Stimulated activated memory B cell treated with anti-CD40 and anti-IgM and Interleukin-4, amounts not matched to agents 10 μg/mL and 1 μg/mL and 100 μg/mL, for 72 hours (primary cell): ENCODE results near the gene CCDC88B.

Experiments used
- ATAC-seq: fragments of 150-1000 bp; cut with Tn5 transposase; 2 replicates; pipeline ENCODE4 v1.10.0; 2021
- H3K27ac Mint-ChIP-seq: one replicate; pipeline ENCODE4 v1.8.0; 2022; ENCODE audit warnings: mild to moderate bottlenecking, mixed read lengths
- H3K27me3 Mint-ChIP-seq: one replicate; pipeline ENCODE4 v1.8.0; 2022; ENCODE audit warnings: mixed read lengths
- H3K36me3 Mint-ChIP-seq: one replicate; pipeline ENCODE4 v1.8.0; 2022; ENCODE audit warnings: mixed read lengths
- H3K4me1 Mint-ChIP-seq: one replicate; pipeline ENCODE4 v1.8.0; 2022; ENCODE audit warnings: mixed read lengths
- H3K4me3 Mint-ChIP-seq: one replicate; pipeline ENCODE4 v1.8.0; 2022; ENCODE audit warnings: mild to moderate bottlenecking, moderate library complexity, mixed read lengths
- H3K9me3 Mint-ChIP-seq: one replicate; pipeline ENCODE4 v1.8.0; 2022; ENCODE audit warnings: mixed read lengths

CCDC88B gene, protein sequence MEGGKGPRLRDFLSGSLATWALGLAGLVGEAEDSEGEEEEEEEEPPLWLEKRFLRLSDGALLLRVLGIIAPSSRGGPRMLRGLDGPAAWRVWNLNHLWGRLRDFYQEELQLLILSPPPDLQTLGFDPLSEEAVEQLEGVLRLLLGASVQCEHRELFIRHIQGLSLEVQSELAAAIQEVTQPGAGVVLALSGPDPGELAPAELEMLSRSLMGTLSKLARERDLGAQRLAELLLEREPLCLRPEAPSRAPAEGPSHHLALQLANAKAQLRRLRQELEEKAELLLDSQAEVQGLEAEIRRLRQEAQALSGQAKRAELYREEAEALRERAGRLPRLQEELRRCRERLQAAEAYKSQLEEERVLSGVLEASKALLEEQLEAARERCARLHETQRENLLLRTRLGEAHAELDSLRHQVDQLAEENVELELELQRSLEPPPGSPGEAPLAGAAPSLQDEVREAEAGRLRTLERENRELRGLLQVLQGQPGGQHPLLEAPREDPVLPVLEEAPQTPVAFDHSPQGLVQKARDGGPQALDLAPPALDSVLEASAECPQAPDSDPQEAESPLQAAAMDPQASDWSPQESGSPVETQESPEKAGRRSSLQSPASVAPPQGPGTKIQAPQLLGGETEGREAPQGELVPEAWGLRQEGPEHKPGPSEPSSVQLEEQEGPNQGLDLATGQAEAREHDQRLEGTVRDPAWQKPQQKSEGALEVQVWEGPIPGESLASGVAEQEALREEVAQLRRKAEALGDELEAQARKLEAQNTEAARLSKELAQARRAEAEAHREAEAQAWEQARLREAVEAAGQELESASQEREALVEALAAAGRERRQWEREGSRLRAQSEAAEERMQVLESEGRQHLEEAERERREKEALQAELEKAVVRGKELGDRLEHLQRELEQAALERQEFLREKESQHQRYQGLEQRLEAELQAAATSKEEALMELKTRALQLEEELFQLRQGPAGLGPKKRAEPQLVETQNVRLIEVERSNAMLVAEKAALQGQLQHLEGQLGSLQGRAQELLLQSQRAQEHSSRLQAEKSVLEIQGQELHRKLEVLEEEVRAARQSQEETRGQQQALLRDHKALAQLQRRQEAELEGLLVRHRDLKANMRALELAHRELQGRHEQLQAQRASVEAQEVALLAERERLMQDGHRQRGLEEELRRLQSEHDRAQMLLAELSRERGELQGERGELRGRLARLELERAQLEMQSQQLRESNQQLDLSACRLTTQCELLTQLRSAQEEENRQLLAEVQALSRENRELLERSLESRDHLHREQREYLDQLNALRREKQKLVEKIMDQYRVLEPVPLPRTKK (N-terminal part only)

DNA sequence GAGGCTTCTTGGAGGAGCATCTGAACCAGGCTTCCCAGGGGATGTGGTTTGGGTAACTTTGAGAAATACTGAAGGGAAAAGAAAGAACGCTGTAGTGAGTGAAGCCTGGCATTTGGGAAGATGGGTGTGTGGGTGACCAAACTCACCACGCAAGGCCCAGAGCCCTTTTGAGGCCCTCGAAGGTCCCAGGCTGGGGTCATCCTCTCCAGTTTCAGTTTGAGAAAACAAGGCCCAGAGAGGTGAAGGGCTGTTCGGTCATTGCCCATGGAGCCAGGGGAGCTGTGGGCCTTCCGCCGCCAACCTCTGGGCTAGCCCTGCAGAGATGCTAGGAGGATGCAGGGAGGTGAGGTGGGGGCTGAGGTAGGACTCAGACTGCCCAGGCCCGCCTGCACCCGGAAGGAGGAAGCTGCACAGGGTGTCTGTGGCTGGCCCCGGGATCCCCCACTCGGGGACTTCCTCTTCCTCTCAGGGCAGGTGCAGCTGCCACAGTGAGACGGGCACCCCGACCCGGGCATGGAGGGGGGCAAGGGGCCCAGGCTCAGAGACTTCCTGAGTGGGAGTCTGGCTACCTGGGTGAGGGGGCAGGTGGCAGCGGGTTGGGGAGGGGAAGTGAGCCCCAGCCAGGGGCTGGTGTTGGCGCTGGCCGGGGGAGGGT lies at the start of gene CCDC88B:
Gene CCDC88B, plus strand, starts transcription at position 451 of the 655 bp plus-strand sequence. Its CDS starts 63 bp downstream, at position 514.
- Mint-ChIP-seq H3K36me3 (peaks cover 30% of the 10 kb centered on the region), H3K4me3 (peak within 1 kb of the TSS; percentile 91)
- peak; percentile 92 for ATAC-seq

DNA sequence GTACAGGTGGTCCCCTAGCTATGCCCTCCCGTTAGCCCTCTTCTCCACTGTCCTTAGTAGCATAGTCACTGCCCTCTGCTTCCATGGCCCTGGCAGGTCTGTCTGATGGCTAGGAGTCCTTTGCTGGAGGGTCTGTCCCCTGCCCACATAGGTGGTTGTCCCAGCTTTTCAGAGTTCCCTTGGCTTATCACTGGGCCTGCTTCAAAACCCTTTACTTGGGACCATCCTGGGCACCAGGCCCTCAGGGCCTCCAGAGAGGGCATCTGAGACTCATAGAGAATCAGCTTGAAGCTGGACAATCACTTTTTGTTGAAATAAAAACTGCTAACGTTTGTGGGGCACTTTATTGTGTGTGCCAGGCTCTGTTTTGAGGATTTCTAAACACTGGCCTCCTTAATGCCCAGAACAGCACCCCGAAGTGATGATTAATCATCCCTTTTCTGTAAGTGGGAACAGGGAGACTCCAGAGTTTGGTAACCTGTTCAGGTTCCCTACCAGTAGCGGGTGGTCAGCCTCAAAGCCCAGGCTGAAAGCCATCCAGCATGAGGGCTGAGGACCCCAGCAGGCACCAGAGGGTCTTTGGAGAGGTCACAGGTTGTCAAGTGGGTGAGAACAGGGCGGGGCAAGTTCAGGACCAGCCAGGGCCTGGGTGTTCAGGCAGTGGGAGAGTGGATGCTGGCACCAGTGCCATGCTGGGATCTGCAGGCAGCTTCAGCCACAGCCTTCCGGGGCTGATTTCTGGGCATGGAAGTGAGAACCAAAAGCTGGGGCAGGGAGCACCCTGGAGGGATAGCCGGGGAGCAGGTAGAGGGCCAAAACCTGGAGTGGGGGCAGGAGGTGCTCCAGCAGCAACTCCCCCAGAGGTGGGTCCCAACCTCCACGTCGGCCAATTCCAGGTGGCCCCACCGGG lies 49.4 kb upstream of the CCDC88B start:
- Mint-ChIP-seq H3K27me3 (peaks cover 48% of the 10 kb centered on the region), H3K9me3 (no peaks in the 10 kb centered on the region), H3K36me3 (peaks cover 17% of the 10 kb centered on the region), H3K4me1 (peaks cover 25% of the 10 kb centered on the region), H3K4me3 (peak overlapping the region; percentile 71), H3K27ac (peak overlapping the region; percentile 49)
- ATAC-seq, result no peak

More for the DNA sequence above, at the start of gene CCDC88B:
- H3K27ac Mint-ChIP-seq, result peak within 1 kb of the TSS; percentile 91
- H3K27me3 Mint-ChIP-seq, result no peaks in the 10 kb centered on the region
- H3K9me3 Mint-ChIP-seq, result no peaks in the 10 kb centered on the region
- peaks cover 59% of the 10 kb centered on the region for H3K4me1 Mint-ChIP-seq

DNA sequence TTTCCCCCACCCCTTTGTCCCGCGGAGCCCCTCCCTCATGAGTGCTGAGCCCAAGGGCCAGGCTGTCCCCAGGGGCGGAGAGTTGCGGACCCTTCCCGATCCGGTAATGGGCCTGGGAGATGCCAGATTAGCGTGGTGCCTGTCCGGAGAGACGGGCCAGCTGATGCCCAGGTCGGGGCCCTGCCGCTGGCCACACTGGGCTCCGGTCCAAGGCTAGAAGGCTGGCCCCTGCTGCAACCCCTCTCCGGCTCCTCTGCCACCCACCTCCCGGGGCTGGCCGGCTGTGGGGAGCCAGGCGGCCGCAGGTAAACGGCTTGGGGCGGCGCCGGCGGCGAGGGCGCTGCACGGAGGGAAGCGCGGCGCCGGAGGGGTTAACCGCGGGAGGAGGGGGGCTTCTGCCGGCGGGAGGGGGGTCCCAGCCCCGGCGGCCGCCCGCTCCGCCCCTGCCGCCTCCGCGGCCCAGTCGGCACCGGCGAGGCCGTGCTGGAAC lies 48.7 kb upstream of the CCDC88B start, which contains the start of gene KCNK4:
Gene KCNK4, plus strand, starts transcription at position 41 of the 490 bp plus-strand sequence. CDS start 1,717 bp downstream, outside the sequence.
- H3K9me3 Mint-ChIP-seq, result no peaks in the 10 kb centered on the region
- peak within 1 kb of the TSS; percentile 49 for H3K27ac Mint-ChIP-seq
- H3K4me1 Mint-ChIP-seq, result peaks cover 22% of the 10 kb centered on the region
- peaks cover 17% of the 10 kb centered on the region for H3K36me3 Mint-ChIP-seq
- H3K4me3 Mint-ChIP-seq, result peak within 1 kb of the TSS; percentile 71
- ATAC-seq, result no peak
- peaks cover 55% of the 10 kb centered on the region for H3K27me3 Mint-ChIP-seq

DNA sequence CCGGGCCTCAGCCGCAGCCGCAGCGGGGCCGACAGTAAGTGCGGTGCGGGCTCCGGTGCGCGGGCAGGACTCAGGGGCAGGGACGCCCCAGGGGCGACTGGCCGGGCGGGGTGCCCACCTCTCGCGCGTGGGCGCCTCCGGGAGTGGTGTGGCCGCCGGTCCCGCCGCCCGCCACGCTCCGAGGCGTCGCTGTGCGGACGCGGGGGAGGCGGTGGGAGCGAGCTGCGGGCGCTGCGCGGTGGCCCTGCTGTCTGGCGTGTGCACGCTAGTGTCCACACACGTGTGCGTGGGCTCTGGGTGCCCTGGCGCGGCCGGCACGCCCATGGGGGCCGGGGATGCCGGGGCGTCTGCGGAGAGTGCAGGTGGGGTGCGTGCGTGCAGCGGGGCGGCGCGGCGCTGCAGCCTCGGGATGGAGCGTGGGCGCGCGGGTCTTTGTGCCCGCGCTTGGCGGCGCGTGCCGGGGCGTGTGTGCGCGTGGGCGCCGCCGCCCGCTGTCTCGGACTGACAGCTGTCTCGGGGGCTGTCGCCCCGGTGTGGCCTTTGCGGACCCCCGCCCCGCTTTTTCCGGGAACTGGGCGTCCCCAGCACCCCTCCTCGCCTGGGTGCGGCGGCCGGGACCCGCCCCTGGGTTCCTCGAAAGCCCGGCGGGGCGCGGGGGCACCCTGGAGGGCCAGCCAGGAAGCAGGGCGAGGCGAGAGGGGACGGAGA lies 48.1 kb upstream of the CCDC88B start:
- Mint-ChIP-seq H3K4me1 (peaks cover 16% of the 10 kb centered on the region), H3K36me3 (peaks cover 17% of the 10 kb centered on the region), H3K27ac (no peak overlapping the region), H3K4me3 (peak overlapping the region; percentile 68), H3K9me3 (no peaks in the 10 kb centered on the region), H3K27me3 (peaks cover 61% of the 10 kb centered on the region)
- ATAC-seq, result peak; percentile 47

DNA sequence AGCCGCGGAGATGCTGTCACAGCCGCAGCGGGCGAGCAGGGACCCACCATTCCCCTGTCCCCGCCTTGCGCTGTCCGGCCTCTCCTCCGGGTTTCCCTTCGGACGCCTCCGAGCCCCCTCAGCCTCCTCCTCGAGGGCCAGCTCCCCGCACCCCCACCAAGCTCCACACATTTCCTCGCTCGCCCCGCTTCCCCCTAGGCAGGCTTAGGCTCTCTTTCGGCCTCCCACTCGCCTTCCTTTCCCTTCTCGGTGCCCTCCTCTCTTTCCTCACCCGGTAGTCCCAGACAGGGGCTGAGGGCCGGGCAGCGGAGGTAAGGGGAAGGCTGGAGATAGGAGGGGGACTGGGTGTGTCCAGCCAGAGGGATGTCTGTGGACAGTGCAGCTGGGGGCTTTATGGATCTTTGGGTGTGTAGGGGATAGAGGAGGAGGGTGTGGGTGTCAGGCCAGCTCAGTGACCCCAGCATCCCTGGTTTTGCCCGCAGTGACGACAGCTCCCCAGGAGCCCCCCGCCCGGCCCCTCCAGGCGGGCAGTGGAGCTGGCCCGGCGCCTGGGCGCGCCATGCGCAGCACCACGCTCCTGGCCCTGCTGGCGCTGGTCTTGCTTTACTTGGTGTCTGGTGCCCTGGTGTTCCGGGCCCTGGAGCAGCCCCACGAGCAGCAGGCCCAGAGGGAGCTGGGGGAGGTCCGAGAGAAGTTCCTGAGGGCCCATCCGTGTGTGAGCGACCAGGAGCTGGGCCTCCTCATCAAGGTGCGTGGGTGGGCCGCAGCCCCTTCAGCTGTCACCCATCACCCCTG lies 47.3 kb upstream of the CCDC88B start:
- Mint-ChIP-seq H3K36me3 (peaks cover 17% of the 10 kb centered on the region), H3K4me3 (peak overlapping the region; percentile 68), H3K4me1 (peaks cover 18% of the 10 kb centered on the region), H3K27me3 (peaks cover 68% of the 10 kb centered on the region), H3K9me3 (no peaks in the 10 kb centered on the region), H3K27ac (no peak overlapping the region)
- ATAC-seq, result peak; percentile 40

DNA sequence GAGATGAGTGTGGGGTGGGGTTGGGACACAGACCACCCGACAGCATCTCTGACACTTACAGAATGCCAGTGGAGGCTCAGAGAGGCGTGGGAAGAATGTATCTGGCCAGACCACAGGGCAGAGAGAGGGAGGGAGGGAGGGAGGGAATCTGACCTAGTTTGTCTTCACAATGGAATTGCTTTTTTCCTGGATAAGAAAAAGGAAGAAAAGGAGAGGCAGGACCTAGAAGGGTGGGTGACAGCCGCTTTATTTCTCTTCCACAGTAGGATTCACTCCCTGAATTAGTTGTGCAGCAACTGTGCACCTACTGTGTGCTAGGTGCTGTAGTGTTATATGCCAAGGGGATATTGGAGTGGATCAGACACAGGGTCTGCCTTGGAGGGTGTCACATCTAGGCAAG lies 45.2 kb upstream of the CCDC88B start:
- peaks cover 8% of the 10 kb centered on the region for H3K36me3 Mint-ChIP-seq
- no peak overlapping the region for H3K4me3 Mint-ChIP-seq
- peaks cover 89% of the 10 kb centered on the region for H3K27me3 Mint-ChIP-seq
- ATAC-seq, result no peak
- H3K27ac Mint-ChIP-seq, result no peak overlapping the region
- no peaks in the 10 kb centered on the region for H3K9me3 Mint-ChIP-seq
- H3K4me1 Mint-ChIP-seq, result peaks cover 28% of the 10 kb centered on the region

DNA sequence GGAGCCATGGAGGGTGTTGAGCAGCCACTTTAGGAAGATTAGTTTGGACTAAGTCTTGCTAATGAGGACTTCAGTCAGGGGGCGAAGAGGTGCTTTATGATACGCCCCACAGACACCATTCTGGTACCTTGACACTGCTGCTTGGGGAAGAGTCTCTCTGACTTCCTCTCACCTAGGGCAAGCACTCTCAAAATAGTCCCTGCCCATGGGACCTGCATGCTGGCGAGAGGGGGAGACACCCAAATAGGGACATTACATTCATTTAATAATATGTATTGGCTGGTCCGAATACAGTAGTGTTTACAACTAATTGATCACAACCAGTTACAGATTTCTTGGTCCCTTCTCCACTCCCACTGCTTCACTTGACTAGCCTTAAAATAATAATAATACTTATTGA lies 44.2 kb upstream of the CCDC88B start:
- Mint-ChIP-seq H3K27me3 (peaks cover 91% of the 10 kb centered on the region), H3K4me1 (peaks cover 35% of the 10 kb centered on the region), H3K27ac (no peak overlapping the region), H3K36me3 (peaks cover 2% of the 10 kb centered on the region), H3K4me3 (no peak overlapping the region), H3K9me3 (no peaks in the 10 kb centered on the region)
- no peak for ATAC-seq

DNA sequence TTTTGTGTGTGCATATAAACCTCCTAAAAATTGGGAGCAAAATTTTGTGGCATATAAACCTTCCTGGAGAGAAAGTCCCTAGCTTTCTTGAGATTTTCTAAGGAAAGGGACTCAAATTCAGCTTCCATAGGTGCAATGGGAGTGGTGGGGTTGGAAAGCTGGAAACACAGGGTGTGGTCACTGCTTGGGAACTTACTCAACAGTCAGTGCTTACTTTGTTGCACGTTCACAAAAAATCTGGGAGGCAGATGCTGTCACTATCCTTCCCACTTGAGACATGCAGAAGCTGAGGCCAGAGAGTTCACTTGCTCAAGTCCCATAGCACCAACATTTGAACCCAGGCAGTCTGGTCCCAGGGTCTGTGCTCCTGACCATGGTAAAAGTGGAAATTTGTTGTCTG lies 43.8 kb upstream of the CCDC88B start:
- ATAC-seq, result no peak
- Mint-ChIP-seq H3K27ac (no peak overlapping the region), H3K36me3 (no peaks in the 10 kb centered on the region), H3K4me3 (no peak overlapping the region), H3K27me3 (peaks cover 91% of the 10 kb centered on the region), H3K9me3 (no peaks in the 10 kb centered on the region), H3K4me1 (peaks cover 35% of the 10 kb centered on the region)

DNA sequence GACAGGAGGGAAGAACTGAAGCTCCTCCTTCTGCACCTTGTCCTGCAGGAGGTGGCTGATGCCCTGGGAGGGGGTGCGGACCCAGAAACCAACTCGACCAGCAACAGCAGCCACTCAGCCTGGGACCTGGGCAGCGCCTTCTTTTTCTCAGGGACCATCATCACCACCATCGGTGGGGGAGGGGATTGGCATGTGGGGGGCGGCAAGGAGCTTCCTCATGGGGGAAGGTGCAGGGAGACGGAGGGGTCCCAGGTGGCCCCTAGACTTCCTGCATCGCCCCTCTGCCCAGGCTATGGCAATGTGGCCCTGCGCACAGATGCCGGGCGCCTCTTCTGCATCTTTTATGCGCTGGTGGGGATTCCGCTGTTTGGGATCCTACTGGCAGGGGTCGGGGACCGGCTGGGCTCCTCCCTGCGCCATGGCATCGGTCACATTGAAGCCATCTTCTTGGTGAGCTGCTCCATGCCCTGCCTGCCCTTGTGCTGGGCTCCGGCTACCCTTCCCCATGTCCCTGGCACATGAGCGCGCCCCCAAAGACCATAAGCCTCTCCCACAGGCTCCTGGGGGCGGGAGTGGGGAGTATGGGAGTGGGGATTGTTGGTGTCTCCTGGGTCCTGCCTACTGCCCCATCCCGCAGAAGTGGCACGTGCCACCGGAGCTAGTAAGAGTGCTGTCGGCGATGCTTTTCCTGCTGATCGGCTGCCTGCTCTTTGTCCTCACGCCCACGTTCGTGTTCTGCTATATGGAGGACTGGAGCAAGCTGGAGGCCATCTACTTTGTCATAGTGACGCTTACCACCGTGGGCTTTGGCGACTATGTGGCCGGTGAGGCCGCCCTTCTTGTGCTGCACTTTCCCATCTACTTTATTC lies 42.9 kb upstream of the CCDC88B start:
- peaks cover 35% of the 10 kb centered on the region for H3K4me1 Mint-ChIP-seq
- no peak overlapping the region for H3K27ac Mint-ChIP-seq
- no peaks in the 10 kb centered on the region for H3K9me3 Mint-ChIP-seq
- no peak for ATAC-seq
- peaks cover 93% of the 10 kb centered on the region for H3K27me3 Mint-ChIP-seq
- H3K36me3 Mint-ChIP-seq, result no peaks in the 10 kb centered on the region
- no peak overlapping the region for H3K4me3 Mint-ChIP-seq

DNA sequence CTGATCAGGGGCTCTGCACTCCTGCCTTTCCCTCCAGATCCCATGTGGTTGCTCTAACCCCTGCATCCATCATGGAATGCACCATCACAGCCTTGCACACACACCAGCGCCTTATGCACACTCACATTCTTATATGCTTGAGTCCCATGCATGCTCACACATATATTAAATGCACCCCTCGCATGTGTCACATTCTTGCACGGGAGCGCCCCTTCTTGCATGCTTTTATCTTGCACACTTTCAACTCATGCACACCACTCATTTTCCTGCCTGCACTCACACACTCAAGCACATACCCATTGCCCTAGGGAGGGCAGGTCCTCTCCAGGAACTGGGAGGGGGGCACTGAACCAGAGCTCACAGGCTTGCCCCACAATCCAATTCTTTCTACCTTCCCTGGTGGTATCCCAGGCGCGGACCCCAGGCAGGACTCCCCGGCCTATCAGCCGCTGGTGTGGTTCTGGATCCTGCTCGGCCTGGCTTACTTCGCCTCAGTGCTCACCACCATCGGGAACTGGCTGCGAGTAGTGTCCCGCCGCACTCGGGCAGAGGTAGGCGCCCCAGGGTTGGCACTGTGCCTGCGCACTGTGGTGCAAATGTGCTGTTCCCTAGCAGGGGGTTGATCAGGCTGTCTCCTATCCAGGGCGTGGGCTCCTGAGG lies 42.2 kb upstream of the CCDC88B start:
- Mint-ChIP-seq H3K4me1 (peaks cover 28% of the 10 kb centered on the region), H3K27me3 (peaks cover 86% of the 10 kb centered on the region), H3K4me3 (no peak overlapping the region), H3K9me3 (no peaks in the 10 kb centered on the region), H3K36me3 (no peaks in the 10 kb centered on the region), H3K27ac (no peak overlapping the region)
- ATAC-seq, result no peak
